ENCODE data around the gene DBR1.

GRCh38 chr3:138124188-138124587 lies 50.5 kb downstream of the DBR1 start:
- no peak for TF ChIP-seq EZH2 (IDR thresholded peaks at IDR 0.05; ENCODE audit: low read depth)
- TF ChIP-seq CTCF (conservative IDR thresholded peaks at IDR 0.05): no peak
